Stimulated activated effector memory CD8-positive, alpha-beta T cell treated with anti-CD3 and anti-CD28 coated beads, Interleukin-12 subunit alpha, Interleukin-12 subunit beta, amount 100 ng/mL, for 72 hours (primary cell): ENCODE results near the gene TMEM178B.
"Not testable (repeated sequence)": the region's sequence is repeated elsewhere in the genome, so short reads cannot be mapped to it uniquely, and the experiment has no call there.

ENCODE experiments used
- ATAC-seq: fragments of 150-1000 bp; cut with Tn5 transposase; 2 replicates; pipeline ENCODE4 v1.10.0; 2021
- DNase-seq, 2 donors: peaks; one replicate each; pipeline ENCODE4 v3.0.0; 2021 to 2022; ENCODE audit warnings: low spot score in 2 of 2
- H3K27ac Mint-ChIP-seq: one replicate; pipeline ENCODE4 v1.8.0; 2022; ENCODE audit warnings: mild to moderate bottlenecking, mixed read lengths
- H3K36me3 Mint-ChIP-seq: one replicate; pipeline ENCODE4 v1.8.0; 2022; ENCODE audit warnings: mild to moderate bottlenecking, mixed read lengths
- H3K4me1 Mint-ChIP-seq: one replicate; pipeline ENCODE4 v1.8.0; 2022; ENCODE audit warnings: mixed read lengths
- H3K4me3 Mint-ChIP-seq: one replicate; pipeline ENCODE4 v1.8.0; 2022; ENCODE audit warnings: mild to moderate bottlenecking, mixed read lengths
- H3K9me3 Mint-ChIP-seq: one replicate; pipeline ENCODE4 v1.8.0; 2022; ENCODE audit warnings: mixed read lengths

Gene TMEM178B

DNA sequence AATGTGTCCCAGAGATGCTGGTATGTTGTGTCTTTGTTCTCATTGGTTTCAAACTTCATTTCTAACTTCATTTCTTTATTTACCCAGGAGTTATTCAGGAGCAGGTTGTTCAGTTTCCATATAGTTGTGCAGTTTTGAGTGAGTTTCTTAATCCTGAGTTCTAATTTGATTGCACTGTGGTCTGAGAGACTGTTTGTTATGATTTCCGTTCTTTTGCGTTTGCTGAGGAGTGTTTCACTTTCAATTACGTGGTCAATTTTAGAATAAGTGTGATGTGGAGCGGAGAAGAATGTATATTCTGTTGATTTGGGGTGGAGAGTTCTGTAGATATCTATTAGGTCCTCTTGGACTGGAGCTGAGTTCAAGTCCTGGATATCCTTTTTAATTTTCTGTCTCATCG lies 103.3 kb downstream of the TMEM178B start:
- H3K36me3 Mint-ChIP-seq, ATAC-seq, H3K9me3 Mint-ChIP-seq, H3K27ac Mint-ChIP-seq: not testable (repeated sequence)
- peak overlapping the region; percentile 47 for H3K4me3 Mint-ChIP-seq
- peak in 1 of 2 donors; percentile 26 for DNase-seq
- H3K4me1 Mint-ChIP-seq = peaks cover 15% of the 10 kb centered on the region

DNA sequence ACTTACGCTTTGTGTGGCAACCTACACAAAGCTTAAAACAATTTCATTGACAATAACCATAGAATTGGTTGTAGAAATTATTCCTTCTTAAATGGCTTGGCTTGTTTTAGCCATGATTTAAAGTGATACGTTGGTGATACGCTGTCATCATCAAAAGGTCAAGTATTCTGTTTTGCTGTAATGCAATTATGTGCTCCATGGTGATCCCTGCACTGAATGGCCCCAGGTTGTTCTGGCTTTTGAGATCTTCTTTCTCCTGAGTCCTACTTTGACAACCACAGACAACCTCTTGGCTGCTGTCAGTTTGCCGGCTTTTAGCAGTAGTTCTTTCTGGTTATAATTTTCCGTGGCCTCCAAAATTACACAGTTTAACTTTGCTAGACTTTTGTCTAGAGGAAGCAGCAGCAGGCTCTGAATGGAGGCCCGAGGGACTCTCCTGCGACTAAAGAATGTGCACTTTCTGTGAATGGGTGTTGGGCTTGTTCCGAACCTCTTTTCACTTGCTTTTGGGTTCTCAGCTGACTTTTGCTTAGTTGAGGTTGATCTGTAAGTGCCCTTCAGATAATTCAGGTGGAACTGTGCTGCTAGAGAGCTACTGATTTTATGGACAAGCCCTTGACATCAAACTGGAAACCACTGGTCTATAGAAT lies 104.7 kb downstream of the TMEM178B start:
- Mint-ChIP-seq H3K27ac (no peak overlapping the region), H3K9me3 (no peaks in the 10 kb centered on the region), H3K4me1 (peaks cover 15% of the 10 kb centered on the region), H3K36me3 (no peaks in the 10 kb centered on the region), H3K4me3 (no peak overlapping the region)
- no peak for ATAC-seq
- no peak for DNase-seq

DNA sequence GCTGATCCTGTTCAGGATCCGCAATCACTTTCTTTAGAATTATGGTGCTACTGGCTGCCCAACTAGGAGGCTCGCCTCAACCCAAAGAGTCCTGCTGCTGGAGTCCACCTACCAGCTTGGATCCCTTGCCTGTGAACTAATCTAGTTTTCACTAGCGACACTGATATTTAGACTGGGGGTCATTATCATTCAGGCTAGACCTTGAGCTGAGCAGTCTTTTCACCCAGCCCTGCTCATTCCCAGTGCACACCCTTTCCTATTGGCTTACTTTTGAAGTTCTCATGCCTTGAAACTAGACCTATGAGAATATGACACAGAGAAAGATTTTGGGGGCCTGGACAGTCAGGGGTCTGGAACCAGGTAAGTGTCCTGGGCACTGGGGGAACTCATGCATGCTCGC lies 107.9 kb downstream of the TMEM178B start:
- H3K4me1 Mint-ChIP-seq = peaks cover 11% of the 10 kb centered on the region
- no peaks in the 10 kb centered on the region for H3K36me3 Mint-ChIP-seq
- H3K4me3 Mint-ChIP-seq = no peak overlapping the region
- no peak overlapping the region for H3K27ac Mint-ChIP-seq
- no peaks in the 10 kb centered on the region for H3K9me3 Mint-ChIP-seq
- ATAC-seq (no peak), DNase-seq (no peak)

DNA sequence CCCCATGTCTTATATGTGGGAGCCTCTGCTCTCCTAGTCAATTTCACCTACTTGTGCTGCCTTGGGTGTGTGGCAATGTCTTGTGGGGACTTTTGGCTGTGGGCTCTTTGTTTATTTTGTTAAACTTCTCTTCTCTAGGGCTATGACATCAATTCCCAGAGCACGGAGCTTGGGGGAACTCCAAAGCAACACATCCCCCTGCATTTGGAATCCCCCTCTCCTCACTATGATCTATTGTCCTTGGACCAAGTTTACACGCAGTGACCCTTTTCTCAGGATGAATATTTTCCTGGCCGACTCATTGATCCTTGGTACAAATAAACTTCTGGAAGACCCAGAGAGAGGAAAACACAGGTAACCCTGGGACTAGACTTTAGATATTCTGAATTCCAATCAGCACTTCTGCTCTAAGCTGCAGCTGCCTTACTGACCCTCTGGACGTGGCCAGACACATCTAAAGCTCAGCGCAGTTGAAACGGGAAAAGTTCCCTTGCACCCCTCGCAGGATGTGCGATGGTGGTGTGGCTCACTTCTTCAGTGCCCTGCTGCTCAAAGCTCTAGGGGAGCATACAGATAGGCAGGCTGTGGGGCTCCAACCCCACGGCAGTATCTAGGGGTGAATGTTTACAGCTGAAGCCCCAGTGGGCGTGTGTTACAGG lies 110.8 kb downstream of the TMEM178B start:
- Mint-ChIP-seq H3K36me3 (no peaks in the 10 kb centered on the region), H3K4me3 (no peak overlapping the region), H3K9me3 (no peaks in the 10 kb centered on the region), H3K27ac (peak overlapping the region; percentile 82), H3K4me1 (no peaks in the 10 kb centered on the region)
- DNase-seq (no peak), ATAC-seq (no peak)

DNA sequence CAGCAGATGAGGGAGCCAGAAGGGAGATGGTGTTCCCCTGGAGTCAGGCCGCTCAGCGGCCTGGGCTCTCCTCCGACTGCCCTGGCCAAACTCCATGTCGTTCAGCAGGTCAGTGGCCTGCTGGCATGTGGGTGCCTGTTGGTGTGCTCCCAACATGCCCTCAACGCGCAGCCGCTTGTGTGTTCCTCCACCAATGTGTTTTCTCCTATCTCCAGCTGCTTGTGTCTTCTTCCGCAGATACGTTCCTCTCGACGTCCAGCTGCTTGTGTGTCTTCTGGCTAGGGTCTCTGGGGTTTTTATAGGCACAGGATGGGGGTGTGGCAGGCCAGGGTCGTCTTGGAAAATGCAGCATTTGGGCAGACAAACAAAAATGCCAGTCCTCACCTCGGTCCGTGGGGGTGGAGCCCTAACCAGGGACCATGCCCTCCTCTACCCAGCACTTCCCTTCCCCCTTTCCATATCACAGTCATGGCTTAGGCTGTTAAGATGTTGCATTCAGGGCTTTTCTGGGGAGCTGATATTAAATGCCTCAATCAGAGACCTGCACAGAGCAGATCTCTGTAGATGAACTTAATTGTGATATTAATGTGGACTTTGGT lies 111.6 kb downstream of the TMEM178B start:
- H3K4me1 Mint-ChIP-seq = no peaks in the 10 kb centered on the region
- no peaks in the 10 kb centered on the region for H3K36me3 Mint-ChIP-seq
- no peaks in the 10 kb centered on the region for H3K9me3 Mint-ChIP-seq
- H3K4me3 Mint-ChIP-seq = no peak overlapping the region
- H3K27ac Mint-ChIP-seq = no peak overlapping the region
- ATAC-seq (no peak), DNase-seq (no peak)

DNA sequence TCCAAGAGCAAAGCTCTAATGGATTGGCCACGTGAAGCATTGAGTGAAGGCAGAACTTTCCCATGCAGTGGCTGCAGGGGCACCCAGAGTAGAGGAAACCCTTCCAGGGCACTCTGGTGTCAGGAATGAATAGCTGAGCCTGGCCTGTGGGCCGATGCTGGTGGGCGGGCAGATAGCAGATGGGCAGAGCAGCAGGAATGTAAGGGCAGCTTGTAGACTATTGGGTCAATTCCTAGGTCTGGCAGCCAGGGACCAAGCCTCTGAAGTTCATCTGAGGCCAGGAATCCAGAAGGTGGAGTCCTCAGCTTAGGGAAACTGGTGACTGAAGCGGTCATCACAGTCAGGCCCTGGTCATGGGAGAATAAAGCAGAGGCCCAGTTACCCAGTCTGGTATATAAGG lies 115.4 kb downstream of the TMEM178B start:
- Mint-ChIP-seq H3K9me3 (no peaks in the 10 kb centered on the region), H3K27ac (no peak overlapping the region), H3K4me3 (no peak overlapping the region), H3K4me1 (no peaks in the 10 kb centered on the region), H3K36me3 (no peaks in the 10 kb centered on the region)
- ATAC-seq (no peak), DNase-seq (no peak)

DNA sequence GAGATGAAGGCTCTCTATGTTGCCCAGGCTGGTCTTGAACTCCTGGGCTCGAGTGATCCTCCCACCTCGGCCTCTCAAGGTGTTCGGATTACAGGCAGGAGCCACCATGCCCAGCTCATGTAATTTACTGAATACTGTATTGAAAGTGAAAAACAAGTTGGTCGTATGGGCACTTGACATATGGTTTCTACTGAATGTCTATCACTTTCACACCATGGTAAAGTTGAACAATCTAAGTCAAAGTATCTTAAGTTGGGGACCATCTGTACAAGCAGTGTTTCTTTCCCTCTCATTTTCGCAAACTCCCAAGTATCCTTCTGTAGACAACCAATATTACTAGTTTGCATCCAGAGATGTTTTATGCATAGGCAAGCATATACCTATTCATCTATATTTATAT lies 116.6 kb downstream of the TMEM178B start:
- Mint-ChIP-seq H3K4me1 (no peaks in the 10 kb centered on the region), H3K9me3 (no peaks in the 10 kb centered on the region), H3K27ac (no peak overlapping the region), H3K4me3 (no peak overlapping the region), H3K36me3 (no peaks in the 10 kb centered on the region)
- DNase-seq (no peak), ATAC-seq (no peak)

DNA sequence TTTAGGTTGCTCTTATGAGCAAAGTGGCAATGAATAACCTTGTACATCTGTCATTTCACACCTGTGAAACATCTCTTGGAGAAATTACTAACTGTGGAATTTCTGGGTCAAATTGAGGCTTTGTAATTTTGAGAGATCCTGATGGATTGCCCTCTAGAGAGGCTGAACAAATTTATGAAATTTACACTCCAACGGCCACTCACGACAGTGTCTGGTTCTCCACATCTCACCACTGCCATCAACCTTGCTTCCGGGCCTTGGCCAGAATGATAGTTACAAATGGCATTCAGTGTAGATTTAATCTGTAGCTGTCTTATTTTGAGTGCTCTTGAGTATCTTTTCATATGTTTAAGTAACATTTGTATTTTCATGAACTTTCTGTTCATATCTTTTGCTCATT lies 117.4 kb downstream of the TMEM178B start:
- ATAC-seq = no peak
- no peaks in the 10 kb centered on the region for H3K4me1 Mint-ChIP-seq
- H3K4me3 Mint-ChIP-seq = no peak overlapping the region
- H3K27ac Mint-ChIP-seq = no peak overlapping the region
- no peaks in the 10 kb centered on the region for H3K9me3 Mint-ChIP-seq
- DNase-seq = no peak
- no peaks in the 10 kb centered on the region for H3K36me3 Mint-ChIP-seq

DNA sequence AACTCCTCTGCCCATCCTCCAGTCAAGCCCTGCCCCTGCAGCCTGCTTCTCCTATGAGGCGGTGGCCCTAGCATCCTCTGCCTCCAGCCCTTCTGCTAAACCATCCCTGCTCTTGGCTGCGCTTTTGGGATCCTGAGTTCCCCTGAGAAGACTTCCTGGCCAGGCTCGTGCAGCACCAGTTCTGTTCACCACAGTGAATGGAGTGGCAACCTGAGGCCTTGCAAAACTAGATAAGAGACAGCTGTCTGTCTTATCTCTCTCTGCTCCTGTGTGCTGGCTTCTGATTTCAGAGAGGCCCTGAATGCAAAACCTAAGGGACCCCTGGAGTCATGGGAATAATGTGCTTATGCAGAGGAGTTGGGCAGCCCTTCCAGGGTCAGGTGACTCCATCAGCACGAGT lies 119.2 kb downstream of the TMEM178B start:
- ATAC-seq = peak; percentile 16
- Mint-ChIP-seq H3K36me3 (no peaks in the 10 kb centered on the region), H3K4me1 (no peaks in the 10 kb centered on the region), H3K4me3 (no peak overlapping the region), H3K9me3 (no peaks in the 10 kb centered on the region), H3K27ac (no peak overlapping the region)
- no peak for DNase-seq

DNA sequence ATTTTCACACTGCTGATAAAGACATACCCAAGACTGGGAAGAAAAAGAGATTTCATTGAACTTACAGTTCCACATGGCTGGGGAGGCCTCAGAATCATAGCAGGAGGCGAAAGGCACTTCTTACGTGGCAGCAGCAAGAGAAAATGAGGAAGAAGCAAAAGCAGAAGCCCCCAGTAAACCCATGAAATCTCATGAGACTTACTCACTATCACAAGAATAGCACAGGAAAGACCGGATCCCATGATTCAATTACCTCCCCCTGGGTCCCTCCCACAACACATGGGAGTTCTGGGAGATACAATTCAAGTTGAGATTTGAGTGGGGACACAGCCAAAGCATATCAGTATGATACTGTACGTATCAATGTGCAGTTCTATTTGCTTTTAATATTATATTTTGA lies 121.9 kb downstream of the TMEM178B start:
- H3K27ac Mint-ChIP-seq, DNase-seq, H3K4me1 Mint-ChIP-seq, ATAC-seq, H3K4me3 Mint-ChIP-seq, H3K9me3 Mint-ChIP-seq, H3K36me3 Mint-ChIP-seq: not testable (repeated sequence)

DNA sequence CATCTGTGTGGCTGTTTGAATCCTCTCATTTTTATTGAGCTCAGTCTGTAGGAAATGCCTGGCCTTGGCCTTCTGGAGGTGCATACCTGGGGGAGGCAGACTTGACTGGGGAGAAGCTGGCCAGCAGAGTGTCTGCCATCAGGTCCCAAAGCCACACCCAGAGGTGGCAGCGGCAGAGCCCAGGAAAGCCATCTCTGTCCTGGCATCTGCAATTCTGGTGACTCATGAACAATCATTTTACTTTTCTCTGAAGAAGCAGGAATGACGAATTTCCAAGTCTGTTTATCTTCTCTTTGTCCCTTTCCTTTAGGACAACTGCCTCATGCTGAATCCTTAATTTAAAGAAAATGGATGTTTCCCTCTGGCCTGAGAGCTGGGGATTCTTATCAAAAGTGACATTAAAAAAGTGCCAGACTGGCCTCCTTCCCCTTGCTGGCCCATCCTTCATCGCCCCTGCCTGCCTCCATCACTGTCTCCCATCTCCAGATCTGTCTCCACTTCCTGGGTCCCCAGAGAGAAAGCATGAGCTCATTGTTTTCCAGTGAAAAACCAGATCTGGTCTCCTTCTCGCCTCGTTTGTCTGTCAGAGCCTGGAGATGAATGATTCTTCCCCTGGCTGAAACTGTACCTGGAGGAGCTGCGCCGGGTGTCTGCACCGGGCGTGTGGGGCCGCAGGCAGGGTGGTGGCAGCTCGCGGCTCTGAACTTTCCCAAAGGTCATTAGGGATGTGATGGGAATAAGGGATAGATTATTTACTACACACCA lies 124.5 kb downstream of the TMEM178B start:
- Mint-ChIP-seq H3K36me3 (no peaks in the 10 kb centered on the region), H3K4me3 (no peak overlapping the region), H3K9me3 (no peaks in the 10 kb centered on the region), H3K27ac (no peak overlapping the region), H3K4me1 (no peaks in the 10 kb centered on the region)
- DNase-seq (no peak), ATAC-seq (no peak)

DNA sequence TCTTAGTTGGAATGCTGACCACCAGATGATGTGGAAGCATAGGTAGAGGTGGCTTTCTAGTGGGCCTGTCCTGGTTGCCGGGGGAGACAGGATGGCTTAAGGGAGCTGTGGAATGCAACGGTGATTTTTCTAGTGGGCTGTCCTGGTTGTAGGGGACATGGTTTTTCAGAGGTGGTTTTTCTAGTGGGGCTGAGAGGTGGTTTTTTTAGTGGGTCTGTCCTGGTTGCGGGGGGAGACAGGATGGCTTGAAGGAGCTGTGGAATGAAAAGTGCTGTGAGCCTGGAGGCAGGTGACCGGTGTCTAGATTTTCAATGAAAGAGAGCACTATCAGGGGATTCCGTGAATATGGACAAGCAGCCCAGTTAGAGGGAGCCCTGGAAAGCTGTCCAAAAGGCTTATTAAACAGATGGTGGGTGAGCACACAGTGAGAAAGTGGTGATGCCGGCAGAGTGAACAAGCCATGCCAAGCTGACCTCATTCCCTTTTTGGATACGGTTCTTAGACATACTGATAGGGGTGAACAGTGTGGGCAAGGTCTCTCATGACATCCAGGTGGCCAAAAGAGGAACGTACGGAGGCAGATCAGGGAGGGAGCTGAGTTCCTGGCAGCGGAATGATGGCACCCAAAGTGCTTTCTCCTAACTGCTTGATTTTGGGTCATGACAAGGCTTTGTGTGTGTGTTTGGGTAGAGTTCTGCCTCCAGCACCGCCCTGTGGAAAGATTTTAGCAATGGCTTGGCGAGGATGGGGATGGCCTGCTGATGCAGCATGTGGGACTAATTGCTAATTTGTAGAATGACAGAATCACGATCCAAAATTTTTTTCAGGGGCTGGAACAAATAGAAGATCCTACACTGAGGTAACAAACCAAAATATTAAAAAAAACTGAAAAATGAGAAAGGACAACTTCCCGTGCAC lies 126.6 kb downstream of the TMEM178B start:
- Mint-ChIP-seq H3K9me3 (no peaks in the 10 kb centered on the region), H3K36me3 (no peaks in the 10 kb centered on the region), H3K4me3 (no peak overlapping the region), H3K27ac (no peak overlapping the region), H3K4me1 (no peaks in the 10 kb centered on the region)
- DNase-seq (no peak), ATAC-seq (no peak)

DNA sequence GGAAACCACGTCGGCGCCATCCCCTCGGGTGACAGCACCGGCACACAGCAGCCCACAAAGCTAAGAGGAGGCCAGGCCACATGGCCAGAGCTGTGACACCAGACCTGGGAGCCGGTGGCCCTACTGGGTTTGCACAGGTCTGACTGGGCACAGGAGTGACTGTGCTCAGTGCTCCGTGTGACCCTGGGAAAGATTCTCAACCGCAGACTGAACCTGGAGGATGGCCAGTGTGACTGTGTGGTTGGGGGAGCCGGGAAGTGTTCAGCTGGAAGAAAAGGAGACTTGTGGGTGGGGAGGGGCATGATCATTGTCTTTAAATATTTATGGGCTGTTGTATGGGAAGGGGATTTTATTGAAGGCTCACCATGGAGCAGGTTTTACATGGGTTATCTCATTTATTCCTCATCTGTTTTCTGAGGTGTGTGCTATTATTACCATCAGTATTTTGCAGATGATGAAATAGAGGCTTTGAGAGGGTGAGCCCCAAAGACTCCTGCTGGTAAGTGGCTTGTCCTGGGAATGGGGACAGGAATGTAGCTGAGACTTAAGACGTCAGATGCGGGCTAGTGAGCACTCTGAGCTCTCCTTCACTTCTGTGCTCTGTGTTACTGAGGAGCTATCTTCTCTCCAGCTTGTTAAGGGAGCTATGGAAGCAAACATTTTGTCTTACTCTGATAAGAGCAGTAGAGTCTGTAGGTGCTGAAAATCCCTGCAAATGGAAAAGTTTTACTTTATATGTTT lies 127.5 kb downstream of the TMEM178B start:
- no peaks in the 10 kb centered on the region for H3K4me1 Mint-ChIP-seq
- no peak overlapping the region for H3K4me3 Mint-ChIP-seq
- H3K27ac Mint-ChIP-seq = no peak overlapping the region
- no peaks in the 10 kb centered on the region for H3K36me3 Mint-ChIP-seq
- no peaks in the 10 kb centered on the region for H3K9me3 Mint-ChIP-seq
- no peak for DNase-seq
- ATAC-seq = no peak

DNA sequence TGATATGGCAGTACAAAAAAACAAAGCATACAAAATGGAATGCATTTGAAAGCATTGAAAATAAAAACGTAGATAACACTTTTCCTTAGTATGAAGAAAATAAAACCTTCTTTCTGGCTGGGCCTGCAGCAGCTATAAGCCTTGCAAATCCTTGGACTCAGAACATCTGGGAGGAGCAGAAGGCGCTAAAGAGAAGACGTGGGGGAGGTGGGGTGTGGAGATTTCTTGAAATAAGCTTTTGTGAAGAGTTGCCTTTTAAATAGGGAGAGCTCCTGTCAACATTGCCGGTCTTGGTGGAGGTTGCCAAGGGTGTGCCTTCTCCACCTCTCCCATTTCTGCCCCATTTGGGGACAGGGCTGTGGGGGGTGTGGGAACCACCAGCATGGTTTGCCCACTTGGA lies 128.7 kb downstream of the TMEM178B start:
- H3K4me1 Mint-ChIP-seq = no peaks in the 10 kb centered on the region
- DNase-seq = no peak
- H3K9me3 Mint-ChIP-seq = no peaks in the 10 kb centered on the region
- no peak for ATAC-seq
- H3K27ac Mint-ChIP-seq = no peak overlapping the region
- no peak overlapping the region for H3K4me3 Mint-ChIP-seq
- H3K36me3 Mint-ChIP-seq = no peaks in the 10 kb centered on the region
